ENCODE measurements around the gene GAB2.

The GAB2 gene

DNA sequence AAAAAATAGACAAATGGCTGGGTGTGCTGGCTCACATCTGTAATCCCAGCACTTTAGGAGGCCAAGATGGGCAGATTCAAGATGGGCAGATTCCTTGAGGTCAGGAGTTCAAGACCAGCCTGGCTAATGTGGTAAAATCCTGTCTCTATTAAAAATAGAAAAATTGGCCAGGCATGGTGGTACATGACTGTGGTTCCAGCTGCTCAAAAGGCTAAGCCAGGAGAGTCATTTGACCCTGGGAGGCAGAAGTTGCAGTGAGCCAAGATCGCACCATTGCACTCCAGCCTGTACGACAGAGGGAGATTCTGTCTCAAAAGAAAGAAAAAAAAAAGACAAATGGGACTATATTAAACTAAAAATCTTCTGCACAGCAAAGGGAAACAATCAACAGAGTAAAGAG, 173.5 kb downstream of the GAB2 start:
- peak; percentile 61 for ATAC-seq
- no peak for TF ChIP-seq ZFP3 (CRISPR knock-in tag; IDR thresholded peaks at IDR 0.05)
- no peak for TF ChIP-seq ESRRG (CRISPR knock-in tag; IDR thresholded peaks at IDR 0.05)
- no peak for TF ChIP-seq ZC3H10 (CRISPR knock-in tag; IDR thresholded peaks at IDR 0.05)
- TF ChIP-seq OSR1 (CRISPR knock-in tag; IDR thresholded peaks at IDR 0.05): no peak
- no peak for TF ChIP-seq TCF4 (CRISPR knock-in tag; IDR thresholded peaks at IDR 0.05; ENCODE audit: borderline replicate concordance)
- TF ChIP-seq ZNF70 (CRISPR knock-in tag; IDR thresholded peaks at IDR 0.05): no peak
- TF ChIP-seq SNAI2 (CRISPR knock-in tag; IDR thresholded peaks at IDR 0.05): no peak

DNA sequence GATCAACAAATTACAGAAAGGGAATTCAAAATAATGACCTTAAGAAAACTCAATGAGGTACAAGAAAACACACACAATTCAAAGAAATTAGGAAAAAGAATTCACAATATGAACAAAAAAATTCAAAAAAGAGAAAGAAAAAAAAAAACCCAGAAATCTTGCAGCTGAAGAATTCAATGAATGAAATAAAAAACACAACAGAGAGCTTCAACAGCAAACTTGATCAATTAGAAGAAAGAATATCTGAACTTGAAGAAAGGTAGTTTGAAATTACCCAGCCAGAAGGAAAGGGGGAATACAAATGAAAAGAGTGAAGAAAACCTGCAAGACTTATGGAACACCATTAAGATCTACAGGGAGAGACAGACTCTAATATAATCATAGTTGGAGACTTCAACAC, 176.1 kb downstream of the GAB2 start:
- ATAC-seq: no peak
- TF ChIP-seq SNAI2 (CRISPR knock-in tag; IDR thresholded peaks at IDR 0.05) (no peak), ZNF8 (CRISPR knock-in tag; IDR thresholded peaks at IDR 0.05) (no peak), ZNF70 (CRISPR knock-in tag; IDR thresholded peaks at IDR 0.05) (no peak), TCF4 (CRISPR knock-in tag; IDR thresholded peaks at IDR 0.05; ENCODE audit: borderline replicate concordance) (no peak), PPARA (CRISPR knock-in tag; IDR thresholded peaks at IDR 0.05; ENCODE audit: borderline replicate concordance) (no peak), ZFP30 (CRISPR knock-in tag; IDR thresholded peaks at IDR 0.05) (no peak), ISL1 (CRISPR knock-in tag; IDR thresholded peaks at IDR 0.05) (no peak), TOX (CRISPR knock-in tag; IDR thresholded peaks at IDR 0.05; ENCODE audit: borderline replicate concordance) (no peak), ESRRG (CRISPR knock-in tag; IDR thresholded peaks at IDR 0.05) (no peak)
- TF ChIP-seq, protein P1, sequence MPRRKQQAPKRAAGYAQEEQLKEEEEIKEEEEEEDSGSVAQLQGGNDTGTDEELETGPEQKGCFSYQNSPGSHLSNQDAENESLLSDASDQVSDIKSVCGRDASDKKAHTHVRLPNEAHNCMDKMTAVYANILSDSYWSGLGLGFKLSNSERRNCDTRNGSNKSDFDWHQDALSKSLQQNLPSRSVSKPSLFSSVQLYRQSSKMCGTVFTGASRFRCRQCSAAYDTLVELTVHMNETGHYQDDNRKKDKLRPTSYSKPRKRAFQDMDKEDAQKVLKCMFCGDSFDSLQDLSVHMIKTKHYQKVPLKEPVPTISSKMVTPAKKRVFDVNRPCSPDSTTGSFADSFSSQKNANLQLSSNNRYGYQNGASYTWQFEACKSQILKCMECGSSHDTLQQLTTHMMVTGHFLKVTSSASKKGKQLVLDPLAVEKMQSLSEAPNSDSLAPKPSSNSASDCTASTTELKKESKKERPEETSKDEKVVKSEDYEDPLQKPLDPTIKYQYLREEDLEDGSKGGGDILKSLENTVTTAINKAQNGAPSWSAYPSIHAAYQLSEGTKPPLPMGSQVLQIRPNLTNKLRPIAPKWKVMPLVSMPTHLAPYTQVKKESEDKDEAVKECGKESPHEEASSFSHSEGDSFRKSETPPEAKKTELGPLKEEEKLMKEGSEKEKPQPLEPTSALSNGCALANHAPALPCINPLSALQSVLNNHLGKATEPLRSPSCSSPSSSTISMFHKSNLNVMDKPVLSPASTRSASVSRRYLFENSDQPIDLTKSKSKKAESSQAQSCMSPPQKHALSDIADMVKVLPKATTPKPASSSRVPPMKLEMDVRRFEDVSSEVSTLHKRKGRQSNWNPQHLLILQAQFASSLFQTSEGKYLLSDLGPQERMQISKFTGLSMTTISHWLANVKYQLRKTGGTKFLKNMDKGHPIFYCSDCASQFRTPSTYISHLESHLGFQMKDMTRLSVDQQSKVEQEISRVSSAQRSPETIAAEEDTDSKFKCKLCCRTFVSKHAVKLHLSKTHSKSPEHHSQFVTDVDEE (CRISPR knock-in tag; IDR thresholded peaks at IDR 0.05): no peak
- TF ChIP-seq, protein P2, sequence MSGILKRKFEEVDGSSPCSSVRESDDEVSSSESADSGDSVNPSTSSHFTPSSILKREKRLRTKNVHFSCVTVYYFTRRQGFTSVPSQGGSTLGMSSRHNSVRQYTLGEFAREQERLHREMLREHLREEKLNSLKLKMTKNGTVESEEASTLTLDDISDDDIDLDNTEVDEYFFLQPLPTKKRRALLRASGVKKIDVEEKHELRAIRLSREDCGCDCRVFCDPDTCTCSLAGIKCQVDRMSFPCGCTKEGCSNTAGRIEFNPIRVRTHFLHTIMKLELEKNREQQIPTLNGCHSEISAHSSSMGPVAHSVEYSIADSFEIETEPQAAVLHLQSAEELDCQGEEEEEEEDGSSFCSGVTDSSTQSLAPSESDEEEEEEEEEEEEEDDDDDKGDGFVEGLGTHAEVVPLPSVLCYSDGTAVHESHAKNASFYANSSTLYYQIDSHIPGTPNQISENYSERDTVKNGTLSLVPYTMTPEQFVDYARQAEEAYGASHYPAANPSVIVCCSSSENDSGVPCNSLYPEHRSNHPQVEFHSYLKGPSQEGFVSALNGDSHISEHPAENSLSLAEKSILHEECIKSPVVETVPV (CRISPR knock-in tag; IDR thresholded peaks at IDR 0.05): no peak

DNA sequence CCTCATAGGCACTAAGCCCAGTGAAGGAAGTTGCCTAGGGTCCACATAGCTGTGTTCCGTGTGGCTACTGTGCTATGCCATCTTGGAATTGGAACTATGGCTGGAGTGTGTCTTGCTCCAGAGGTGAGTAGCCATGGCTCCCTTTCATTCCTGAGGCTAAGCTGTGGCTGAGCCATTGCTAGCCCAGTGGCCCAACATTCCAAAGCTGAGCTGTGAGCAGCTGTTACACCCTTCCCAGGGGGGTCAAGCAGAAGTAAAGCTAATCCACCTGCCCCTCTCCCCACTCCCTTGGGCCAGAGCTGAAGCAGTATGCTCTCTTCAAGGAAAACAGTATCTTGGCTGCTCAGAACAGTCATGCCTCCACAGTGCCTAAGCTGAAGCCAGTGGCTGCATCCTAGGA, 177.8 kb downstream of the GAB2 start:
- no peak for TF ChIP-seq ZNF565 (CRISPR knock-in tag; conservative IDR thresholded peaks at IDR 0.05; ENCODE audit: low read depth)
- TF ChIP-seq, protein P3, sequence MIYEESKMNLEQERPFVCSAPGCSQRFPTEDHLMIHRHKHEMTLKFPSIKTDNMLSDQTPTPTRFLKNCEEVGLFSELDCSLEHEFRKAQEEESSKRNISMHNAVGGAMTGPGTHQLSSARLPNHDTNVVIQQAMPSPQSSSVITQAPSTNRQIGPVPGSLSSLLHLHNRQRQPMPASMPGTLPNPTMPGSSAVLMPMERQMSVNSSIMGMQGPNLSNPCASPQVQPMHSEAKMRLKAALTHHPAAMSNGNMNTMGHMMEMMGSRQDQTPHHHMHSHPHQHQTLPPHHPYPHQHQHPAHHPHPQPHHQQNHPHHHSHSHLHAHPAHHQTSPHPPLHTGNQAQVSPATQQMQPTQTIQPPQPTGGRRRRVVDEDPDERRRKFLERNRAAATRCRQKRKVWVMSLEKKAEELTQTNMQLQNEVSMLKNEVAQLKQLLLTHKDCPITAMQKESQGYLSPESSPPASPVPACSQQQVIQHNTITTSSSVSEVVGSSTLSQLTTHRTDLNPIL (CRISPR knock-in tag; IDR thresholded peaks at IDR 0.05; ENCODE audit: low read depth): no peak
- TF ChIP-seq ESRRG (CRISPR knock-in tag; IDR thresholded peaks at IDR 0.05): no peak
- no peak for TF ChIP-seq BACH2 (CRISPR knock-in tag; IDR thresholded peaks at IDR 0.05; ENCODE audit: borderline replicate concordance)
- no peak for TF ChIP-seq ZFP3 (CRISPR knock-in tag; IDR thresholded peaks at IDR 0.05)
- TF ChIP-seq ZNF70 (CRISPR knock-in tag; IDR thresholded peaks at IDR 0.05): no peak
- TF ChIP-seq, protein P1 (CRISPR knock-in tag; IDR thresholded peaks at IDR 0.05): no peak
- TF ChIP-seq ZFP30 (CRISPR knock-in tag; IDR thresholded peaks at IDR 0.05): no peak
- TF ChIP-seq ZC3H10 (CRISPR knock-in tag; IDR thresholded peaks at IDR 0.05): no peak
- TF ChIP-seq, protein P4, sequence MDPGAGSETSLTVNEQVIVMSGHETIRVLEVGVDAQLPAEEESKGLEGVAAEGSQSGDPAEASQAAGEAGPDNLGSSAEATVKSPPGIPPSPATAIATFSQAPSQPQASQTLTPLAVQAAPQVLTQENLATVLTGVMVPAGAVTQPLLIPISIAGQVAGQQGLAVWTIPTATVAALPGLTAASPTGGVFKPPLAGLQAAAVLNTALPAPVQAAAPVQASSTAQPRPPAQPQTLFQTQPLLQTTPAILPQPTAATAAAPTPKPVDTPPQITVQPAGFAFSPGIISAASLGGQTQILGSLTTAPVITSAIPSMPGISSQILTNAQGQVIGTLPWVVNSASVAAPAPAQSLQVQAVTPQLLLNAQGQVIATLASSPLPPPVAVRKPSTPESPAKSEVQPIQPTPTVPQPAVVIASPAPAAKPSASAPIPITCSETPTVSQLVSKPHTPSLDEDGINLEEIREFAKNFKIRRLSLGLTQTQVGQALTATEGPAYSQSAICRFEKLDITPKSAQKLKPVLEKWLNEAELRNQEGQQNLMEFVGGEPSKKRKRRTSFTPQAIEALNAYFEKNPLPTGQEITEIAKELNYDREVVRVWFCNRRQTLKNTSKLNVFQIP (CRISPR knock-in tag; IDR thresholded peaks at IDR 0.05; ENCODE audit: borderline replicate concordance, low read depth): no peak
- no peak for TF ChIP-seq PPARA (CRISPR knock-in tag; IDR thresholded peaks at IDR 0.05; ENCODE audit: borderline replicate concordance)
- no peak for TF ChIP-seq TCF4 (CRISPR knock-in tag; IDR thresholded peaks at IDR 0.05; ENCODE audit: borderline replicate concordance)
- no peak for TF ChIP-seq SNAI2 (CRISPR knock-in tag; IDR thresholded peaks at IDR 0.05)
- no peak for TF ChIP-seq CSDC2 (CRISPR knock-in tag; IDR thresholded peaks at IDR 0.05)
- TF ChIP-seq OSR1 (CRISPR knock-in tag; IDR thresholded peaks at IDR 0.05): no peak
- no peak for TF ChIP-seq ISL1 (CRISPR knock-in tag; IDR thresholded peaks at IDR 0.05)
- TF ChIP-seq ARNTL (CRISPR knock-in tag; IDR thresholded peaks at IDR 0.05; ENCODE audit: borderline replicate concordance, low read depth): no peak
- TF ChIP-seq RARB (CRISPR knock-in tag; IDR thresholded peaks at IDR 0.05): no peak
- no peak for ATAC-seq

Measured in SK-N-SH treated with all-trans-retinoic acid at 6 μM for 48 hours (cell line).